HG02885 (cell line): ENCODE results near the gene TNNI3.
"Not testable (repeated sequence)": the region's sequence is repeated elsewhere in the genome, so short reads cannot be mapped to it uniquely, and the experiment has no call there.

ENCODE experiments used
- ATAC-seq: cut with Tn5 transposase; IDR thresholded peaks from one replicate; pipeline ENCODE4 v1.9.1; 2021; ENCODE audit warnings: mild to moderate bottlenecking; ENCODE audit not compliant: unreplicated experiment, poor library complexity

The TNNI3 gene

GRCh38 chr19:55157064-55157908 lies at the start of gene TNNI3:
TNNI3 (minus strand) TSS chr19:55157732; CDS start chr19:55157589, 143 bp downstream.
- no peak for ATAC-seq

- ATAC-seq: no peak
Measured at GRCh38 chr19:55206664-55207500, 49.4 kb upstream of the TNNI3 start.

- ATAC-seq: not testable (repeated sequence)
Measured at GRCh38 chr19:55202199-55202598, 44.7 kb upstream of the TNNI3 start.

- no peak for ATAC-seq
Measured at GRCh38 chr19:55199620-55200204, 42.2 kb upstream of the TNNI3 start.

- no peak for ATAC-seq
Measured at GRCh38 chr19:55198651-55199050, 41.1 kb upstream of the TNNI3 start.

- no peak for ATAC-seq
Measured at GRCh38 chr19:55197528-55197927, 40.0 kb upstream of the TNNI3 start.

GRCh38 chr19:55196803-55197202 lies 39.3 kb upstream of the TNNI3 start:
- no peak for ATAC-seq

- ATAC-seq: no peak
Measured at GRCh38 chr19:55193481-55193880, 35.9 kb upstream of the TNNI3 start.

GRCh38 chr19:55189403-55189835 lies 31.9 kb upstream of the TNNI3 start:
- no peak for ATAC-seq

- ATAC-seq: no peak
Measured at GRCh38 chr19:55188625-55189024, 31.1 kb upstream of the TNNI3 start.

- no peak for ATAC-seq
Measured at GRCh38 chr19:55186080-55186479, 28.5 kb upstream of the TNNI3 start.

GRCh38 chr19:55181740-55182139 lies 24.2 kb upstream of the TNNI3 start:
- no peak for ATAC-seq

- ATAC-seq: no peak
Measured at GRCh38 chr19:55179606-55180484, 22.3 kb upstream of the TNNI3 start, which contains the start of gene SYT5. SYT5 (minus strand) TSS chr19:55180289; CDS start chr19:55179041, 1,248 bp downstream.

GRCh38 chr19:55178781-55179599 lies 21.5 kb upstream of the TNNI3 start:
- ATAC-seq: peak; percentile 75

GRCh38 chr19:55176076-55176475 lies 18.5 kb upstream of the TNNI3 start:
- no peak for ATAC-seq

GRCh38 chr19:55175117-55175867 lies 17.8 kb upstream of the TNNI3 start:
- no peak for ATAC-seq

GRCh38 chr19:55174425-55175116 lies 17.0 kb upstream of the TNNI3 start:
- ATAC-seq: no peak
